IMR-90 (cell line): ENCODE results near the gene DYNLT3. TPM values are rescaled to one million over a fixed set of nuclear protein-coding genes. Genes with fewer than 3 reads are reported as not detected.

ENCODE experiments used
- ATAC-seq: fragments of 200-7000 bp; cut with Tn5 transposase; 2 replicates; pipeline ENCODE4 v1.9.1; 2020; ENCODE audit warnings: low read depth, mild to moderate bottlenecking, moderate library complexity
- BruUV-seq: library from RNA; stranded (reverse); fragments of 400-500 nt; replicated peaks from 2 replicates; lab custom pipeline; 2021; lab: Mats Ljungman, UMichigan
- CTCF ChIA-PET: fragments of 300-600 bp; formaldehyde crosslinking; extraction: SDS; loops from one replicate; lab custom pipeline; 2021; ENCODE audit warnings: antibody characterized with exemption; lab: Yijun Ruan, JAX
- POLR2A ChIA-PET: fragments of 300-600 bp; sonication (Branson Sonifier 250); formaldehyde crosslinking; loops from one replicate; lab custom pipeline; 2022; ENCODE audit warnings: antibody characterized with exemption; ENCODE audit not compliant: unreplicated experiment; lab: Charles Lee
- DNase-seq: peaks from one replicate; pipeline ENCODE4 v3.0.0; 2013
- H2AFZ ChIP-seq: replicated peaks from 2 replicates; pipeline ENCODE3; 2013; ENCODE audit warnings: low read length, mild to moderate bottlenecking; ENCODE audit not compliant: poor library complexity
- H2AK5ac ChIP-seq: 2 replicates; pipeline ENCODE4 v1.6.1; 2013; ENCODE audit warnings: low read depth, low read length, inconsistent platforms
- H2AK9ac ChIP-seq: replicated peaks from 2 replicates; pipeline ENCODE3; 2013; ENCODE audit warnings: mild to moderate bottlenecking, low read depth, low read length, moderate library complexity; ENCODE audit not compliant: poor library complexity
- H2BK120ac ChIP-seq: 2 replicates; pipeline ENCODE4 v1.6.1; 2013; ENCODE audit warnings: low read depth, low read length, inconsistent platforms
- H2BK15ac ChIP-seq: 3 replicates; pipeline ENCODE4 v1.6.1; 2013; ENCODE audit warnings: low read depth, low read length, inconsistent platforms
- H2BK20ac ChIP-seq: 2 replicates; pipeline ENCODE4 v1.6.1; 2013; ENCODE audit warnings: low read depth, mild to moderate bottlenecking, inconsistent platforms, low read length, moderate library complexity
- H2BK5ac ChIP-seq: 2 replicates; pipeline ENCODE4 v1.6.1; 2013; ENCODE audit warnings: mild to moderate bottlenecking, low read depth, low read length, inconsistent platforms; ENCODE audit not compliant: poor library complexity, severe bottlenecking
- H3K14ac ChIP-seq: replicated peaks from 2 replicates; pipeline ENCODE4 v1.6.1; 2013; ENCODE audit warnings: low read depth, low read length, inconsistent platforms
- H3K18ac ChIP-seq: 2 replicates; pipeline ENCODE4 v1.6.1; 2013; ENCODE audit warnings: low read depth, low read length, control low read depth
- H3K23ac ChIP-seq: 2 replicates; pipeline ENCODE4 v1.6.1; 2013; ENCODE audit warnings: low read depth, low read length, inconsistent platforms
- H3K27ac ChIP-seq: 2 replicates; pipeline ENCODE4 v1.5.1; 2013; ENCODE audit warnings: mild to moderate bottlenecking, control low read depth, low read length; ENCODE audit not compliant: insufficient read depth
- H3K27me3 ChIP-seq: 2 replicates; pipeline ENCODE4 v1.6.1; 2013; ENCODE audit warnings: low read length; ENCODE audit not compliant: control insufficient read depth, insufficient read depth
- H3K36me3 ChIP-seq: 2 replicates; pipeline ENCODE4 v1.6.1; 2013; ENCODE audit warnings: low read length, mixed read lengths; ENCODE audit not compliant: control insufficient read depth, insufficient read depth
- H3K4ac ChIP-seq: 2 replicates; pipeline ENCODE4 v1.6.1; 2013; ENCODE audit warnings: low read depth, low read length, inconsistent platforms
- H3K4me1 ChIP-seq: 2 replicates; pipeline ENCODE4 v1.6.1; 2013; ENCODE audit warnings: low read length, mixed read lengths; ENCODE audit not compliant: control insufficient read depth, insufficient read depth
- H3K4me2 ChIP-seq: 2 replicates; pipeline ENCODE4 v1.6.1; 2013; ENCODE audit warnings: low read depth, mild to moderate bottlenecking, control low read depth, low read length, moderate library complexity
- H3K4me3 ChIP-seq: 2 replicates; pipeline ENCODE4 v1.5.1; 2013; ENCODE audit warnings: low read depth, mild to moderate bottlenecking, control low read depth, low read length, moderate library complexity; ENCODE audit not compliant: insufficient read depth
- H3K56ac ChIP-seq: 2 replicates; pipeline ENCODE4 v1.6.1; 2013; ENCODE audit warnings: low read length, inconsistent platforms; ENCODE audit not compliant: insufficient read depth; ENCODE audit errors: extremely low read depth
- H3K79me1 ChIP-seq, 2 experiments: 2 replicates each; pipeline ENCODE4 v1.6.1; 2013; ENCODE audit warnings: low read length in 2 of 2, inconsistent platforms in 1 of 2, low read depth in 1 of 2
- H3K9ac ChIP-seq: 2 replicates; pipeline ENCODE4 v1.6.1; 2013; ENCODE audit warnings: low read depth, low read length, control low read depth
- H3K9me1 ChIP-seq: 2 replicates; pipeline ENCODE4 v1.6.1; 2013; ENCODE audit warnings: low read length, inconsistent platforms; ENCODE audit not compliant: insufficient read depth
- H3K9me3 ChIP-seq: 2 replicates; pipeline ENCODE4 v1.6.1; 2013; ENCODE audit warnings: low read length; ENCODE audit not compliant: control insufficient read depth, insufficient read depth
- H4K20me1 ChIP-seq: 2 replicates; pipeline ENCODE4 v1.6.1; 2013; ENCODE audit warnings: low read length, inconsistent platforms; ENCODE audit not compliant: insufficient read depth
- H4K5ac ChIP-seq: 2 replicates; pipeline ENCODE4 v1.6.1; 2013; ENCODE audit warnings: mild to moderate bottlenecking, low read depth, low read length, control low read depth
- H4K8ac ChIP-seq, 2 experiments: 2 replicates each; pipeline ENCODE4 v1.6.1; 2013; ENCODE audit warnings: low read depth in 2 of 2, low read length in 2 of 2, control low read depth in 1 of 2, inconsistent platforms in 1 of 2
- H4K91ac ChIP-seq: 2 replicates; pipeline ENCODE4 v1.6.1; 2013; ENCODE audit warnings: low read depth, low read length, inconsistent platforms; ENCODE audit not compliant: insufficient read depth
- BHLHE40 ChIP-seq: fragments of 150-350 bp; IDR thresholded peaks from 2 replicates; pipeline ENCODE4 v1.6.1; 2016; ENCODE audit warnings: mild to moderate bottlenecking, low read depth, low read length
- CEBPB ChIP-seq: IDR thresholded peaks from 2 replicates; pipeline ENCODE4 v1.6.1; 2012; ENCODE audit warnings: low read depth, low read length, improper control_type of control experiment
- CHD1 ChIP-seq: IDR thresholded peaks from 2 replicates; pipeline ENCODE4 v1.6.1; 2012; ENCODE audit warnings: low read depth, low read length, improper control_type of control experiment
- CTCF ChIP-seq: conservative IDR thresholded peaks from 2 replicates; pipeline ENCODE4 v1.5.1; 2012; ENCODE audit warnings: mild to moderate bottlenecking, low read depth, low read length, improper control_type of control experiment
- FOS ChIP-seq: fragments of 150-350 bp; IDR thresholded peaks from 2 replicates; pipeline ENCODE4 v1.6.1; 2016; ENCODE audit warnings: low read depth, low read length
- MAFK ChIP-seq: IDR thresholded peaks from 2 replicates; pipeline ENCODE4 v1.6.1; 2012; ENCODE audit warnings: low read depth, low read length, improper control_type of control experiment
- MAZ ChIP-seq: IDR thresholded peaks from 2 replicates; pipeline ENCODE4 v1.6.1; 2012; ENCODE audit warnings: low read depth, mild to moderate bottlenecking, low read length, improper control_type of control experiment, moderate library complexity, borderline replicate concordance
- MXI1 ChIP-seq: IDR thresholded peaks from 2 replicates; pipeline ENCODE4 v1.6.1; 2012; ENCODE audit warnings: low read depth, mild to moderate bottlenecking, low read length, moderate library complexity, borderline replicate concordance
- NFE2L2 ChIP-seq: fragments of 150-350 bp; IDR thresholded peaks from 2 replicates; pipeline ENCODE4 v1.6.1; 2016; ENCODE audit warnings: low read depth, mild to moderate bottlenecking, low read length
- POLR2A ChIP-seq: IDR thresholded peaks from 2 replicates; pipeline ENCODE4 v1.6.1; 2012; ENCODE audit warnings: mild to moderate bottlenecking, low read depth, low read length
- RAD21 ChIP-seq: IDR thresholded peaks from 2 replicates; pipeline ENCODE4 v1.6.1; 2012; ENCODE audit warnings: low read length, improper control_type of control experiment
- RCOR1 ChIP-seq: IDR thresholded peaks from 2 replicates; pipeline ENCODE4 v1.6.1; 2012; ENCODE audit warnings: mild to moderate bottlenecking, low read length, improper control_type of control experiment; ENCODE audit not compliant: insufficient replicate concordance
- RFX5 ChIP-seq: IDR thresholded peaks from 2 replicates; pipeline ENCODE4 v1.8.0; 2012; ENCODE audit warnings: low read depth, mild to moderate bottlenecking, low read length, moderate library complexity
- SMC3 ChIP-seq: fragments of 150-350 bp; IDR thresholded peaks from 2 replicates; pipeline ENCODE4 v1.6.1; 2016; ENCODE audit warnings: low read depth, mild to moderate bottlenecking, antibody characterized with exemption, low read length, moderate library complexity
- WGBS, 2 experiments: methylation state at CpG; one replicate each; pipeline versions ENCODE4 v1.1.5 to v1.1.7; 2013; ENCODE audit warnings: missing lambda C conversion rate in 2 of 2; ENCODE audit not compliant: insufficient read length in 1 of 2; ENCODE audit errors: extremely low coverage in 2 of 2; 5-methylcytosine and 5-hydroxymethylcytosine counted together
- dilution Hi-C: fragments of 300-500 bp; cut with HindIII; formaldehyde crosslinking; loops from one replicate; pipeline ENCODE4 v1.14.3; 2018; ENCODE audit warnings: low sequenced_read_pairs; ENCODE audit not compliant: unreplicated experiment
- in situ Hi-C: fragments of 300-500 bp; cut with MboI; formaldehyde crosslinking; loops from 3 replicates; pipeline ENCODE4 v1.14.3; 2019; ENCODE audit warnings: low sequenced_read_pairs, inconsistent platforms, mixed read lengths
- intact Hi-C: fragments of 100-400 bp; cut with micrococcal nuclease; formaldehyde crosslinking; loops from 2 replicates; pipeline ENCODE4 v1.10.0; 2022
- polyA plus RNA-seq, 3 experiments: library from polyadenylated mRNA; depleted of rRNA; stranded (reverse); fragments of >200 nt; gene quantifications; 2 replicates each; pipeline ENCODE4 v1.2.3, GENCODE V29; 2012; ENCODE audit warnings: low replicate concordance in 1 of 3
- total RNA-seq: library from RNA; depleted of rRNA; stranded (reverse); fragments of >200 nt; gene quantifications from 2 replicates; pipeline ENCODE4 v1.2.3, GENCODE V29; 2012
- TF ChIP-seq, protein P1 (sequence below): fragments of 150-350 bp; IDR thresholded peaks from 2 replicates; pipeline ENCODE4 v1.6.1; 2017; ENCODE audit warnings: mild to moderate bottlenecking, antibody characterized with exemption, low read length, low read depth
- TF ChIP-seq, protein P2 (sequence below): fragments of 150-350 bp; IDR thresholded peaks from 2 replicates; pipeline ENCODE4 v1.6.1; 2016; ENCODE audit warnings: low read depth, mild to moderate bottlenecking, low read length, moderate library complexity, borderline replicate concordance

The DYNLT3 gene
- total and polyA plus RNA-seq, 2 of the 4 experiments (the other 2 are of a cell fraction), result 15.7 to 18.8 TPM

GRCh38 chrX:37873220-37873619 lies 25.8 kb upstream of the DYNLT3 start:
- H2AK5ac ChIP-seq, result no peak overlapping the region
- no peak overlapping the region; the same call in 1 of the 2 replicates for H4K5ac ChIP-seq
- H4K20me1 ChIP-seq, result no peaks in the 10 kb centered on the region
- no peak overlapping the region for H3K27ac ChIP-seq
- BruUV-seq, result no TSS peak
- ChIA-PET POLR2A (no interaction called here), CTCF (interaction anchor here (0.9 kb wide), 1 partner anchor 48 kb away, joined by 6 read pairs; no protein-coding TSS in a partner anchor)
- TF ChIP-seq MAZ (no peak), RCOR1 (no peak), NFE2L2 (no peak), POLR2A (no peak), SMC3 (no peak), FOS (no peak), CEBPB (no peak), MAFK (no peak), CHD1 (no peak), CTCF (no peak), RFX5 (no peak), RAD21 (no peak), BHLHE40 (no peak), MXI1 (no peak)
- TF ChIP-seq, protein P1, sequence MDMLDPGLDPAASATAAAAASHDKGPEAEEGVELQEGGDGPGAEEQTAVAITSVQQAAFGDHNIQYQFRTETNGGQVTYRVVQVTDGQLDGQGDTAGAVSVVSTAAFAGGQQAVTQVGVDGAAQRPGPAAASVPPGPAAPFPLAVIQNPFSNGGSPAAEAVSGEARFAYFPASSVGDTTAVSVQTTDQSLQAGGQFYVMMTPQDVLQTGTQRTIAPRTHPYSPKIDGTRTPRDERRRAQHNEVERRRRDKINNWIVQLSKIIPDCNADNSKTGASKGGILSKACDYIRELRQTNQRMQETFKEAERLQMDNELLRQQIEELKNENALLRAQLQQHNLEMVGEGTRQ, result no peak
- TF ChIP-seq, protein P2, sequence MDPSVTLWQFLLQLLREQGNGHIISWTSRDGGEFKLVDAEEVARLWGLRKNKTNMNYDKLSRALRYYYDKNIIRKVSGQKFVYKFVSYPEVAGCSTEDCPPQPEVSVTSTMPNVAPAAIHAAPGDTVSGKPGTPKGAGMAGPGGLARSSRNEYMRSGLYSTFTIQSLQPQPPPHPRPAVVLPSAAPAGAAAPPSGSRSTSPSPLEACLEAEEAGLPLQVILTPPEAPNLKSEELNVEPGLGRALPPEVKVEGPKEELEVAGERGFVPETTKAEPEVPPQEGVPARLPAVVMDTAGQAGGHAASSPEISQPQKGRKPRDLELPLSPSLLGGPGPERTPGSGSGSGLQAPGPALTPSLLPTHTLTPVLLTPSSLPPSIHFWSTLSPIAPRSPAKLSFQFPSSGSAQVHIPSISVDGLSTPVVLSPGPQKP, result no peak
- no peak overlapping the region for H3K23ac ChIP-seq
- no peak overlapping the region for H3K4me3 ChIP-seq
- H3K79me1 ChIP-seq, result no peaks in the 10 kb centered on the region
- dilution Hi-C loops, result no loop called here
- no peak for ATAC-seq
- WGBS, 2 experiments, result no CpG with 5 or more reads among the region's 1 CpG
- H4K8ac ChIP-seq, result 0 out of 4 replicates have a peak overlapping the region, but pooled peaks of 1 of the 2 experiments have one; percentile 28
- H3K4me1 ChIP-seq, result peaks cover 3% of the 10 kb centered on the region
- H3K27me3 ChIP-seq, result no peaks in the 10 kb centered on the region
- peak overlapping the region; percentile 16; the same call in 1 of the 2 replicates for H4K91ac ChIP-seq
- no peaks in the 10 kb centered on the region for H3K9me3 ChIP-seq
- H3K9me1 ChIP-seq, result peaks cover 4% of the 10 kb centered on the region
- no peaks in the 10 kb centered on the region for H3K36me3 ChIP-seq
- peak overlapping the region; percentile 78; the same call in 1 of the 2 replicates for H3K4ac ChIP-seq
- H2BK15ac ChIP-seq, result 0 out of 3 replicates have a peak overlapping the region, but pooled peaks have one; percentile 33
- H3K14ac ChIP-seq, result peak overlapping the region; percentile 37; the same call in 1 of the 2 replicates
- H3K9ac ChIP-seq, result no peak overlapping the region
- peak overlapping the region; percentile 86; the same call in 1 of the 2 replicates for H3K18ac ChIP-seq
- H2AFZ ChIP-seq, result no peak overlapping the region
- peak overlapping the region; percentile 69 for H2BK120ac ChIP-seq
- H3K4me2 ChIP-seq, result no peak overlapping the region
- in situ Hi-C loops, result no loop called here
- H2BK5ac ChIP-seq, result no peak overlapping the region
- DNase-seq, result no peak
- no peak overlapping the region for H2AK9ac ChIP-seq
- intact Hi-C loops, result loop anchor here (5.0 kb wide), 1 partner anchor 526 kb away; the partner anchor contains the start of gene PRRG1
- peak overlapping the region; percentile 64; the same call in 1 of the 2 replicates for H2BK20ac ChIP-seq
- no peak overlapping the region for H3K56ac ChIP-seq
